ENCODE results near the gene DDN.

GRCh38 chr12:49043241-49043640, 44.1 kb upstream of the DDN start:
- TF ChIP-seq CTCF (conservative IDR thresholded peaks at IDR 0.05; ENCODE audit: low read depth, low read length) (no peak), EZH2 (IDR thresholded peaks at IDR 0.05; ENCODE audit: low read length, unreplicated experiment) (no peak), EZH2phosphoT487 (IDR thresholded peaks at IDR 0.05; ENCODE audit: borderline replicate concordance, low read length) (no peak)

Data from PC-3 (cell line).